Tibial nerve (tissue), 3 donors: ENCODE measurements around the gene RNF130.

Experiments
- POLR2A ChIP-seq, 2 donors: fragments of 450-650 bp; IDR thresholded peaks; one replicate each; pipeline ENCODE4 v1.6.1; 2017; ENCODE audit warnings: antibody characterized with exemption in 2 of 2, mild to moderate bottlenecking in 2 of 2, moderate library complexity in 2 of 2
- TF ChIP-seq, protein P1 (sequence below), 5 experiments: fragments of 200-600 bp in 3 of 5; fragments of 450-650 bp in 2 of 5; sonication (generic) in 3 of 5; IDR thresholded peaks; one replicate each; pipeline ENCODE4 v1.5.1; 2016 to 2019; ENCODE audit warnings: antibody characterized with exemption in 5 of 5, mild to moderate bottlenecking in 3 of 5, moderate library complexity in 2 of 5

GRCh38 chr5:179986328-179986727, 85.2 kb downstream of the RNF130 start:
- TF ChIP-seq POLR2A (IDR thresholded peaks at IDR 0.05), result no peak
- TF ChIP-seq, protein P1, sequence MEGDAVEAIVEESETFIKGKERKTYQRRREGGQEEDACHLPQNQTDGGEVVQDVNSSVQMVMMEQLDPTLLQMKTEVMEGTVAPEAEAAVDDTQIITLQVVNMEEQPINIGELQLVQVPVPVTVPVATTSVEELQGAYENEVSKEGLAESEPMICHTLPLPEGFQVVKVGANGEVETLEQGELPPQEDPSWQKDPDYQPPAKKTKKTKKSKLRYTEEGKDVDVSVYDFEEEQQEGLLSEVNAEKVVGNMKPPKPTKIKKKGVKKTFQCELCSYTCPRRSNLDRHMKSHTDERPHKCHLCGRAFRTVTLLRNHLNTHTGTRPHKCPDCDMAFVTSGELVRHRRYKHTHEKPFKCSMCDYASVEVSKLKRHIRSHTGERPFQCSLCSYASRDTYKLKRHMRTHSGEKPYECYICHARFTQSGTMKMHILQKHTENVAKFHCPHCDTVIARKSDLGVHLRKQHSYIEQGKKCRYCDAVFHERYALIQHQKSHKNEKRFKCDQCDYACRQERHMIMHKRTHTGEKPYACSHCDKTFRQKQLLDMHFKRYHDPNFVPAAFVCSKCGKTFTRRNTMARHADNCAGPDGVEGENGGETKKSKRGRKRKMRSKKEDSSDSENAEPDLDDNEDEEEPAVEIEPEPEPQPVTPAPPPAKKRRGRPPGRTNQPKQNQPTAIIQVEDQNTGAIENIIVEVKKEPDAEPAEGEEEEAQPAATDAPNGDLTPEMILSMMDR (IDR thresholded peaks at IDR 0.05), result peak in 1 of 5 experiments; percentile 43
